Uterus (tissue), 2 donors: Measurements from ENCODE around the gene CWC27.
"Not testable (repeated sequence)": the region's sequence is repeated elsewhere in the genome, so short reads cannot be mapped to it uniquely, and the experiment has no call there.

Experiments used
- POLR2A ChIP-seq, 2 donors: fragments of 450-650 bp; IDR thresholded peaks; one replicate each; pipeline ENCODE4 v1.6.1; 2016; ENCODE audit warnings: antibody characterized with exemption in 2 of 2, mild to moderate bottlenecking in 1 of 2, moderate library complexity in 1 of 2
- TF ChIP-seq, protein P1 (sequence below), 4 experiments: fragments of 200-600 bp in 2 of 4; fragments of 450-650 bp in 2 of 4; sonication (generic) in 2 of 4; IDR thresholded peaks; one replicate each; pipeline ENCODE4 v1.5.1; 2016 to 2019; ENCODE audit warnings: antibody characterized with exemption in 4 of 4, mild to moderate bottlenecking in 2 of 4, moderate library complexity in 1 of 4

GRCh38 chr5:64939422-64939771 lies 170.7 kb downstream of the CWC27 start:
- TF ChIP-seq, protein P1, sequence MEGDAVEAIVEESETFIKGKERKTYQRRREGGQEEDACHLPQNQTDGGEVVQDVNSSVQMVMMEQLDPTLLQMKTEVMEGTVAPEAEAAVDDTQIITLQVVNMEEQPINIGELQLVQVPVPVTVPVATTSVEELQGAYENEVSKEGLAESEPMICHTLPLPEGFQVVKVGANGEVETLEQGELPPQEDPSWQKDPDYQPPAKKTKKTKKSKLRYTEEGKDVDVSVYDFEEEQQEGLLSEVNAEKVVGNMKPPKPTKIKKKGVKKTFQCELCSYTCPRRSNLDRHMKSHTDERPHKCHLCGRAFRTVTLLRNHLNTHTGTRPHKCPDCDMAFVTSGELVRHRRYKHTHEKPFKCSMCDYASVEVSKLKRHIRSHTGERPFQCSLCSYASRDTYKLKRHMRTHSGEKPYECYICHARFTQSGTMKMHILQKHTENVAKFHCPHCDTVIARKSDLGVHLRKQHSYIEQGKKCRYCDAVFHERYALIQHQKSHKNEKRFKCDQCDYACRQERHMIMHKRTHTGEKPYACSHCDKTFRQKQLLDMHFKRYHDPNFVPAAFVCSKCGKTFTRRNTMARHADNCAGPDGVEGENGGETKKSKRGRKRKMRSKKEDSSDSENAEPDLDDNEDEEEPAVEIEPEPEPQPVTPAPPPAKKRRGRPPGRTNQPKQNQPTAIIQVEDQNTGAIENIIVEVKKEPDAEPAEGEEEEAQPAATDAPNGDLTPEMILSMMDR (IDR thresholded peaks at IDR 0.05) = not testable (repeated sequence)
- not testable (repeated sequence) for TF ChIP-seq POLR2A (IDR thresholded peaks at IDR 0.05)
